Umbilical cord (tissue), 2 donors: ENCODE data around the gene CFAP99. TPM values are rescaled to one million over a fixed set of nuclear protein-coding genes. Genes with fewer than 3 reads are reported as not detected.

ENCODE experiments used
- DNase-seq: peaks from one replicate; pipeline ENCODE4 v3.0.0-alpha.2; 2015; ENCODE audit warnings: low spot score
- total RNA-seq: library from RNA; depleted of rRNA; stranded (reverse); fragments of >200 nt; gene quantifications from one replicate; pipeline ENCODE4 v1.2.3, GENCODE V29; 2014; ENCODE audit warnings: low replicate concordance; ENCODE audit not compliant: insufficient read depth

CFAP99 gene
- total RNA-seq, 1 donor from 2014 or later = not detected

DNA sequence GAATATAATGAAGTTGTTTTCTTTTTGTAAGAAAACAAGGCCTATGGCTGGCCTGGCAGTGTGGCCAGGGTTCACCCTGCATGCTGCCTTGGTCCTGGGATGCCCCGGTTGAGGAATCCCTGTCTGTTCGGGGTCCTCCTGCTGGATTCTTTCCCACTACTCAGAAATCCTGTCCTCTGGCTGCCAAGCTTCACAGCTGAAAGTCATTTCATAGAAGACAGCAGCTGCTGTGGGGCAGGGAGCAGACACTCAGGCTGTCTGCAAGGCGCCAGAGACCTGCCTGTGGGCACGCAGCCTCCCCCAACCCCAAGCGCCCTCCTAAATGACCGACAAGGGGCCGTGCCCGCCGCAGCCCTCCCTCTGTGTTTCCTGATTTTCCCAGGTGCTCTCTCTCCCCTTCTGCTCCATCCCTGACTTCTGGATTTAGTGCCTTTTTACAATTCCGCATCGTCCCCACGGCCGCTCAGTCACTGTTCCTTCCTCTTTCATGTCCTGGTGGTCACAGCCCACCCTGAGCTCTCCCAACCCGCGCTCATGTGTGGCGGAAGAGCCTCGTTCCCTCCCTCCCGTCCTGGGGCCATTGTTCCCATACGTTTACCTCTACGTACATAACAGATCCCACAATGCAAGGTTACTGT, 27.9 kb upstream of the CFAP99 start:
- no peak for DNase-seq

DNA sequence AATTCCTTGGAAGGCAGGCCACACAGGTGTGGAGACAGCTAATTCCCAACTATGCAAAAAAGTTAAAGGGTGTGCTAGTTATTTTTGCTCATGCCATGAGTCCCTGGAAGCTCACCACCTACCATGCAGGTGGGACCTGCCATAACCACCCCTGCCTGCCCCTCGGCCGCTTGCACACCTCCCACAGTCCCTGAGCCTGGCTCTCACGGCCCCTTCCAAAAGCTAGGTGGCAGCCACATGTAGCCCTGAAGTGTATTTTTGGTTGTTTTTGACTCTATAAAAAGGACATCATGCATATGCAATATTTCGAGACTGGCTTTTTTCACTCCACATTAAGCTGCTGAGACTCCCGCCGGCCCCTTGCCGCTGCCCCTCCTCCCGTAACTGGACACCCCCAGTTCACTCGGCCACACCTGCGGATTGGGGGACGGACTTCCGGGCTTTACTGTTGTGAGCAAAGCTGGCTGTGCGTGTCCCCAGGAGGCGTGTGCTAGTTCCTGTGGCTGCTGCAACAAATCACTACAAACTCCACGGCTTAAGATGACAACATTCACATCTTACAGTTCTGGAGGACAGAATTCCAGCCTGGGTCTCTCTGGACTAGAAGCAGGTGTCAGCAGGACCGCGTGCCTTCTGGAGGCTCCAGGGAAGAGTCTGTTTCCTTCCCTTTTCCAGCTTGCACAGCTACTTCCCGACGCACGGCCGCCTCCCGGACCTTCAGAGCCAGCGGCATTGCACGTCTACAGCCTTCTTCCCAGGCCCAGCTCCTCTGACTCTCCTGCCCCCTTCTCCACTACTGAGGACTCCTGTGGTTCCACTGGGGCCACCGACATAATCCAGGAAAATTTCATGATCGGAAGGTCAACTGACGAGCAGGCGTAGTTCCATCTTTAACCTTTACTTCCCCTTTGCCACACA, 25.1 kb upstream of the CFAP99 start:
- DNase-seq = peak; percentile 74

GRCh38 chr4:2394528-2394927, 24.2 kb upstream of the CFAP99 start:
- DNase-seq = no peak

DNA sequence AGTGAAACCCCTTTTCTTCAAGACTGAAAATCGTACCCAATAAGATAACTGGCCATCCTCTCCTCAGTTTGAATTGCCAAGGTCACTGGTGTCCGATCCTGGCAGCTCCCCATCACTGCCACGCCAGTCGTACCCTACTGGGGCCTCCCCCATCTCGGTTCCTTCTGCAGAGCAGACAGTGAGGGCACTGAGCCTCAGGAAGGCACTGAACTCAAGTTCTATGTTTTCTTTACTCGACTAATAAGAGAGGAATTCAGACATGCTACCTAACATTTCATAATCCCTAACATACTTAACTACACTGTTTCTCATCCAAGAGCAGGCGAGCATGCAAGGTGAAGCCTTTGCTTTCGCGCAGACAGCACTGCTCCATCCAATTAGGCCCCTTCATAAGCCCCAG, 23.7 kb upstream of the CFAP99 start:
- no peak for DNase-seq

DNA sequence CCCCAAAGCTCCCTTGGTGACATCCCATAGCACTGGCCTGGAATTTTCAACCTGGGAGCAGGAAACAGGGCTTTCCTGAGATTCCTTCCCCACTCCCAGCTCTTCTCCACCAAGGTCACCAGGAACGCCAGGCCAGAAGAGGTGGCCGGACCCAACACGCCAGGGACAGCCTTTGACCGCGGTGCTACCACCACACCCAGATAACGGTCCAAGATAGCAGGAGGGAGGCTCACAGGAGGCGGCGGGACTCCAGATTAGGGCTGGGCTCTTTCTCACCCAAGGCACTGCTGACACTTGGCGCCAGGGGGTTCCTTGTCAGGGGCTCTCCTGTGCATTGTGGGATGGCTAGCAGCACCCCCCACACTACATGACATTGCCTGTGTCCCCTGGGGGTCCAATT, 23.2 kb upstream of the CFAP99 start:
- no peak for DNase-seq

DNA sequence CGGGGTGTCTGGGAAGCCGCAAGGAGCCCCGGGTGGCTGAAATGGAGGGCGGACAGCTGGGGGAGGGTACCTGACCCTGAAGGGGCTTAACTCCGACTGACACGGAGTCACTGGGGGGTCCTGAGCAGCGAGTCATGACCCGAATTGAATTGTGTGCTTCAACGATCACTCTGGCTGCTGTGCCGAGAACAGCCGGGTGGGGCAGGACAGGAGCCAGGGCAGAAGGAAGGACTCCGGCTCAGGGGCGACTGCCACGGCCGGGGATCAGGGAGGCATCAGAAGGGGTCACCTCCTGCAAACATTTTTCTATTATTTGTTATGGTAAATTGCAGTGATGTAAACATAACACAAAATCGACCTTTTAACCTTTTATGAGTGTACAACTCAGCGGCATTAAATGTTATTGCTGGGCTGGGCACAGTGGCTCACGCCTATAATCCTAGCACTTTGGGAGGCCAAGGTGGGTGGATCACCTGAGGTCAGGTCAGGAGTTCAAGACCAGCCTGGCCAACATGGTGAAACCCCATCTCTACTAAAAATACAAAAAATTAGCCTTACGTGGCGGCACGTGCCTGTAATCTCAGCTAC, 21.9 kb upstream of the CFAP99 start:
- no peak for DNase-seq

DNA sequence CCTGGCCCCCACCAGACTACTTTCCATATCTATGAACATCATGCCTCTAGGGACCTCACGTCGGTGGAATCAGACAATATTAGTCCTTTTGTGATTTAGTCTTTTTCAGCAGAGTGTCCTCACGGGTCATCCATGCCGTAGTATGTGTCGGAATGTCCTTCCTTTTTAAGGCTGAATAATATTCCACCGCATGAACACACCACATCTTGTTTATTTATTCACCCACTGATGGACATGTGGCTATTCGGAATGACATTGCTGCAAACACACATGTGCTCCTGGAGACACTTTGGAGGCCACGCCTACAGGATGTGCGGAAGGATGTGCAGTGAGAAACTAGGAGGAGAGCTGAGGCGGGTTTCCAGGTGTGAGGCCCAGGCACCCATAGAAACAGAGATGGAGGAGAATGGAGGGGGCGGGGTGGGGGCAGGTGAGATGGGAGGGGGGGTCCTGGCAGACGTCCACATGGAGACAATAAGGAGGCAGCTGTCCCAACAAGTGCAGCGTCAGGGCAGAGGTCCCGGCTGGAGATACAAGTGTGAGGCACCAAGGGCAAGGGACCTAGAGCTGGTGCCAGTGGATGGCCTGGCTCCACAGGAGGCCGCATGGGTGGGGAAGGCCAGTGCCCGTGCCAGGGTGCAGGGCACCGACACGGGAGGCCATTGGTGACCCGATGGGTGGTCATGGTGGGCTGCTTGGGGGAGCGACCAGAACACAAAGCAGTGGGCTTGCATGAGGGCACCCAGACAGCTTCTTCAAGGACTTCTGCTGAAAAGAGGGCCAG, 21.0 kb upstream of the CFAP99 start:
- no peak for DNase-seq

- no peak for DNase-seq
Measured at GRCh38 chr4:2399216-2399615, 19.5 kb upstream of the CFAP99 start.

DNA sequence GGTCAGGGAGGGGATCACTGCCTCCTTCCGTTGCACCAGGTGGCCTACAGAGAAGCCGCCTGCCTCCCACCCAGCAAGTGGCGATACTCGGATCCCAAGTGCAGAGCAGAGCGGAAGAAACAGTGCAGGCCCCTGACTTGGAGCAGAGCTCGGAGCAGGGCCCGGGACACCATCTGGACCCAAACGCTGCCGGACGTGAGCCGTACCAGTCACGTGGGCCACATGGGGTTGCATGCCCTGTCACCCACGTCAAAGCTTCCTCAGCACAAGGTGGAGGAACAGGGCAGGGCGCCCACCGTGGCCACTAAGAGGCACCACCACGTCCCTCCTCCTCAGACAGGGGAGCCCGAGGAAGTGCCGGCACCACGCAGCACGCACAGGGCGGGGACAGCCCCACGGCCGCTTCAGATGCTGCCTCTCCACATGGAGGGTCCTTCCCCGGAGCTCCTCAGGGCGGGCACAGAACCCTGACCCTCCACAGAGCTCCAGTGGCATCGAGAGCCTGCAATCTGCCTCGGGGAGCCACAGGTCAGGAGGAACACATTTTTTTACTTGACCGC, 19.0 kb upstream of the CFAP99 start:
- DNase-seq = no peak

DNA sequence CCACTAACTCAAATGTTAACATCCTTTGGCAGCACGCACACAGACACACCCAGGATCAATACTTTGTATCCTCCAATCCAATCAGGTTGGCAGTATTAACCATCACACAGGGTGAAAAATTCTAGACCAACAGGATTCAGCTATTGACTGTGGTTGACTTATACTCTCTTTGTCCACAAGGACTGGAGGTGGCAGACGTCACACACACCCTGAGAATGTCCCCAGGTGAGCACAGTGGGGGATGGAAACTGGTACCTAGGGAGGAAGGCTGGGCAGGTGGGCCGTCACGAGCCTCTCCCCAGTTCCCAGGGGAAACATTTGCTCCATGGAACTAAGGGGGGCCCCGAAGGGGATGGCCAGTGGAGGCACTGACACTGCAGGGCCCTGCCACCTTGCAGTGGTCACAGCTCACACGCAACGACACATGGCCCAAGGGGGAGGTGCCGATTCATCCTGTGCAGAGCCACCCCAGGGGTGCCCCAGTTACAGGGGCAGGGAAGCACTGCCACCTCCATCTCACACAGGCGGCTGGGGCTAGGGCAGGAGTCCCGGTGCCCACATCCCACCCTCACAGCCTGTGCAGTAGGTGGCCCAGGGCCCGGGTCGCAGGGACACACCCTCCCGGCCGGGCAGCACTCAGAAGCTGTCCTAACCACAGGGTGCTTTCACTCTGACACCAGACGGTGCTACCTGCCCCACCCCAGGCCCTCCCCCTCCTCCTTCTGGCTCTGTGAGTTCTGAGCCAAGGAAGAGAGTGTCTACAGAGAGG, 17.7 kb upstream of the CFAP99 start:
- no peak for DNase-seq

GRCh38 chr4:2401610-2401983, 17.2 kb upstream of the CFAP99 start:
- no peak for DNase-seq

- peak; percentile 86 for DNase-seq
Measured at GRCh38 chr4:2402048-2402842, 16.5 kb upstream of the CFAP99 start.

- no peak for DNase-seq
Measured at GRCh38 chr4:2402941-2403340, 15.8 kb upstream of the CFAP99 start.

GRCh38 chr4:2406406-2406805, 12.3 kb upstream of the CFAP99 start:
- DNase-seq = no peak

GRCh38 chr4:2406920-2407319, 11.8 kb upstream of the CFAP99 start:
- no peak for DNase-seq

DNA sequence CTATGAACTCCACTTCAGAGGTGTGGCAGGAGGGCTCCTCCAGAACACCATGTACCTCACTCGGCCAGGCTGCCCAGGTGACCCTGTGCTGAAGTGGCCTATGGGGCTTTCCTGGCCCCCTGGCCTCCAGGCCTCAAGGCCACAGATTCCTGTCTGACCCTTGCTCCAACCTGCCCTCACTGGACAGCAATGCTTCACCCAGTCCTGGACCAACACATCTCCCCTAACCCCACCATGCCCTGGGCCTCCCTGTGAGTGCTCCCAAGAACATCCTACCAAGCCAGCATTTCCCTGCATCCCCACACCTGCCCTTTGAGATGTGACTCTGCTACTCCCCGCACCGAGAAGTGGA, 10.8 kb upstream of the CFAP99 start:
- no peak for DNase-seq

DNA sequence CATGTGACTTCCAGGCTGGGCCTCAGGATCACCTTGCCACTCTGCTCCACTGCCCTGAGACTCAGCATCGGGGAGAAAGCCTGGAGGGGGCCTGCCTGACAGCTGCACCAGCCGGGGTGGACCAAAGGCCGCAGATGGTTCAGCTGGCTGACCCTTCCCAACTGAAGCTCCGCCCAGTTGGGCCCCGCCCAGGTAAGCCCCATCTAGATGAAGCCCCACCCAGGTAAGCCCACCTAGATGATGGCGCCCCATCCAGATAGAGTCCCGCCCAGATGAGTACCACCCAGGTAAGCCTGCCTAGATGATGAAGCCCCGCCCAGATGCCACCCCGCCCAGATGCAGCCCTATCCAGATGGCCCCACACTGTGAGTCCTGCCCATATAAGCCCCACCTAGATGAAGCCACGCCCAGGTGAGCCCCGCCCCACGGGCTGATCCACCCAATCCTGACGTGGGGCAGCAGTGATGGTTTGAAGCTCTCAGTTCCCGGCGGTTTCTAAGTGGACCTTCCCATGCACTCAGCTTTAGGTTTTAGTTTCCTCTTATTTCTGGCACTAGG, 10.3 kb upstream of the CFAP99 start:
- DNase-seq = no peak

DNA sequence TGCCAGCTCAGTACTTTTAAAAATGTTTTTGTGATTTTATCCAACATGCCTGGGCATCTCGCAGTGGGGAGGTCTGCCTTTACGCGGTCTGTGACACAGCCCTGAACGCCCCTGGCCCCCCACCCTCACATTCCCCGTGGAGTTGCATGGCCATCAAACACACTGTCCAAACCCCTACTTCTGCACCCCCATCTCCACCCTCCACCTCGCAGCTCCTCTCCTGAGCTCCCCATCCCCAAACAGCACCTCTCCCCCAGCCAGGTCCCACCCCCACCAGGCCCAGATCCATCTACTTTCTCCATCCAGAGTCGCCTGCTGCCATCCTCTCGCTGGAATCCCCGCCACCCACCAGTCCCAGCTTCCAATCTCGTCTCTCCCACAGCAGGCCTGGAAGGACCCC, 9.8 kb upstream of the CFAP99 start:
- no peak for DNase-seq

DNA sequence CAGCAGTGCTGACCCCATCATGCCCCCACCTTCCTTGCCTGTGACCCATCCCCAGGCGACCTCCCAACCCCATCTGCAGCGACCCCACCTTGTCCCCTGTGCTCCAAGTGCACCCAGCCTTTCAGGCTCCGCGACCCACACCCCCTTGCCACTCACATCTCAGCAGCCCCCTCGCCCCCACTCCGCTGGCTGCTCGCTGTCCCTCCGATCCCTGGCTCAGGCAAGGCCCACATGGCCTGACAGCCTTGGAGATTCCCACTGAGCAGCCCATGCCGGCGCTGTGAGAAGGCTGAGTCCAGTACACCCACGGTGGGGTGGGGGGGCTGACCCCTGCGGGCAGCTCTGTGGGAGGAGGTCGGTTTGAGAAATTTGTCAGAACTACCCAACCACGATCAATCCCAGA, 9.4 kb upstream of the CFAP99 start:
- DNase-seq = no peak
